HG02642 (cell line): ENCODE results near the gene GMIP.
"Not testable (repeated sequence)": the region's sequence is repeated elsewhere in the genome, so short reads cannot be mapped to it uniquely, and the experiment has no call there.

Source experiments
- ATAC-seq: cut with Tn5 transposase; IDR thresholded peaks from one replicate; pipeline ENCODE4 v1.9.1; 2021; ENCODE audit warnings: mild to moderate bottlenecking; ENCODE audit not compliant: unreplicated experiment, poor library complexity

The GMIP gene

GRCh38 chr19:19613506-19613905 lies 30.0 kb downstream of the GMIP start:
- ATAC-seq, result no peak

GRCh38 chr19:19610376-19611202 lies 32.9 kb downstream of the GMIP start:
- ATAC-seq, result no peak

GRCh38 chr19:19606686-19607085 lies 36.8 kb downstream of the GMIP start:
- not testable (repeated sequence) for ATAC-seq

GRCh38 chr19:19606021-19606420 lies 37.4 kb downstream of the GMIP start:
- no peak for ATAC-seq

- ATAC-seq, result no peak
Observed at GRCh38 chr19:19602713-19603324, 40.6 kb downstream of the GMIP start.

DNA sequence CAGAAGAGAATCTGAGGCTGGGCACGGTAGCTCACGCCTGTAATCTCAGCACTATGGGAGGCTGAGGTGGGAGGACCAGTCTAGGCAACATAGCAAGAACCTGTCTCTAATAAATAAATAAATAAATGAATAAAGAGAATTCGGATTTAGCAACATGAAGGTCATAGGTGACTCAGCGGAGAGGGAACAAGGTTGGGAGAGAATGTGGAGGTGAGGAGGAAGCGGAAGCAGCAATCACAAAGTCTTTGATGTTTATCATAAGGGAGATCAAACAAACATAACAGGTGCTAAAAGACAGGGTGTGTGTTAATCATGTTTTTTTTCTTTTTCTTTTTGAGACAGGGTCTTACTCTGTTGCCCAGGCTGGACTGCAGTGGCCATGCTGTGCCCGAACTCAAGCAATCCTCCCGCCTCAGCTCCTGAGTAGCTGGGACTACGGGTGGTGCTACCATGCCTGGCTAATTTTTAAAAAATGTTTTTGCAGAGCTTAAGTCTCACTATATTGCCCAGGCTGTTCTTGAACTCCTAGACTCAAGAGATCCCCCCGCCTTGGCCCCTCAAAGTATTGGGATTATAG lies 41.2 kb downstream of the GMIP start:
- no peak for ATAC-seq

DNA sequence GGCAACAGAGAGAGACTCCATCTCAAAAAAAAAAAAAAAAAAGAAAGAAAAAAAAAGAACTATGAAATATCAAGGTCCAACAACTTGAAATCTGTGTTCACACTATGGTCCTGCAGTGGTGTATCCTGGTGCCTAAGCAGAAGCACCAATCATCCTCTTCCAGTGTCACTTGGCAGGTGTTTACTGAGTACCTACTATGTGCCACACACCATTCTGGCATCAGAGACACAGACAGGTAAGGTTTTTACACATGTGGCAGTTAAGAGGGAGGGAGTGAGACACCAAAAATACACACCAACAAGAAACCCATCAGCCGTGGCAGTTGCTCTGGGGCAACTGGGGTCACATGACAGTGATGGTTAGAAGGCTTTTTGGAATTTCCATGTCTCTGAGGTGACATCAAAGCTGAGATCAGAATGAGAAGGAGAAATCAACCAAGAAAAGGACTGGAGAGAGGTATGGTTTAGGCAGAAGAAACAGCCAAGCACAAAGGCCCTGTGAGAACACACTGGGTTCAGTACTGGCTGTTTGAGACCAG lies 42.6 kb downstream of the GMIP start:
- ATAC-seq, result no peak

DNA sequence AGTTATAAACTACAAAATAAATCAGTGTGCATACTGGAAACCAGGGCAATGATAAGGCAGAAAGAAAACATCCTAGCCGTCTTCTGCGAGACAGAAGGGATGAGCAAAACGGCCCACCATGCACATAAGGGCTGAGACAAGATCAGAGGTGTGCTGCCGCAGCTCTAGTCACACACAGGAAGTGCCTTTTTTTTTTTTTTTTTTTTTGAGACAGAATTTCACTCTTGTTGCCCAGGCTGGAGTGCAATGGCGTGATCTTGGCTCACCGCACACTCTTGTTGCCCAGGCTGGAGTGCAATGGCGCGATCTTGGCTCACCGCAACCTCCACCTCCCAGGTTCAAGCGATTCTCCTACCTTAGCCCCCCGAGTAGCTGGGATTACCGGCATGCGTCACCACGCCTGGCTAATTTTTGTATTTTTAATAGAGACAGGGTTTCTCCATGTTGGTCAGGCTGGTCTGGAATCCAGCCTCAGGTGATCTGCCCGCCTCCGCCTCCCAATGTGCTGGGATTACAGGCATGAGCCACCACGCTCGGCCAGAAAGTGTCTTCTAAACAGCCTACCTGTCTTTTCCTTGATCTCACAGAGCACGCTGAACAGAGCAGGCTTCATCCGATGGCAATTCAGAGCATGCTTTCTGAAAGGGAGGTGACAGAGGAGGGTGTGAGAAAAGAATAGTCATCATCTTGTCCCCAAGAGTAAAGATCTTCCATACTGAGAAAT lies 44.6 kb downstream of the GMIP start:
- peak; percentile 40 for ATAC-seq

GRCh38 chr19:19597809-19598306 lies 45.6 kb downstream of the GMIP start:
- ATAC-seq, result peak; percentile 67

DNA sequence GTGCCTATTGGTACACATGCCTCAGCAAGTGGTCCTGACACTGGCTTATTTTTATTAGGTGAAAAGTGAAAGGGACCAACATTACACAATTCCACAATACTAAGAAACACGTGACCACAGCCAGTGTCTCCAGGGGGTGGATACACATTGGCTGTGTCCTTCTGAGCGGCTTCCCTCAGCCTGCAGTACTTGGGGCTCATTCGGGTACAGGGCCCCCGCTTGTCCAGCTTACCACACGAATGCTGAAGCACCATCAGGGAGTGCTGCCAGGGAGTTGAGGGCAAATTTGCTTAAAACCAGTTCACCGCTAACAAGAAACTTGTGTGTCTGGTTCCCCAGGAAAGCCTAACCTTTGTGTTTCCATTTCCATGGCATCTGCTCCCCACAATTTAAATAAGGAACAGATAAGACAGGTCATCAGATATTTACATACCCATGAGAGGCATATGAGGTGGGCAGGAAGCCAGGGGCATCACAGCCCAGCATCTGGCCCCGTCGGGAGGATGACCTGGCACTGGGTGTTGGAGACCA lies 48.2 kb downstream of the GMIP start:
- no peak for ATAC-seq

GRCh38 chr19:19594381-19594780 lies 49.1 kb downstream of the GMIP start:
- no peak for ATAC-seq

DNA sequence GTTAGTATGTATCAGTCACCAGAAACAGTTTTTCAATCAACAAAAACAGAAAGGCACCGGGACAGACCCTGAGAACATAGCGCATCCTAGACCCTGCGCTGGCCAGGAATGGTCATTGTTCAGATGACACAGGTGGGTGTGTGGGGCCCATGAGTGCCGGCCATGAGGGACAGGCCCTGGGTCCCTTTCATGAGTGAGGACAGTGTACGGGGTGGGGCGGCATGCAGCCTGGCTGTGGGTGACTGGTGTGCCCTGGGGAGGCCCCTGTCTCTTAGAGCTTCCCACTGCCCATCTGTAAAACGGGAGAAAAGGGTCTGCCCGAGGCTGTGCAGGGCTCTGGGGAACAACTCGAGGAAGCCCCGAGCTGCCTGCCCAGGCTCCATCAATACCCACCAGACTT lies 50.8 kb downstream of the GMIP start:
- no peak for ATAC-seq

GRCh38 chr19:19591133-19591825 lies 52.2 kb downstream of the GMIP start:
- ATAC-seq, result peak; percentile 51

DNA sequence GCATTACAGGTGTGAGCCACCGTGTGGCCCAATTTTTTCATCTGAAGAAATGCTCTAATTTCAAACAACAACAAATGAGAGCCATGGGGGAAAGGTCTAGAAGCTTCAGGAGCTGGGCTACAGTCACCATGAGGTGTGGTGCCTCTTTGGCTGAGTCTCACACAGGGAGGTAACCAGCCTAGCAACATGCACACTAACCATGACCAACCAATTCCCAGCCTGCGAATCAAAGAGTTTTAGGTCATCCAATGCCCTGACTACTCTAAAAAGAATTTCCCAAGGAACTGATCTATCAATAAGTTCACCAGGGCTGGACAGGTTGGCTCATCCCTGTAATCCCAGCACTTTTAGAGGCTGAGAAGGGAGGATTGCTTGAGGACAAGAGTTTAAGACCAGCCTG lies 54.9 kb downstream of the GMIP start:
- ATAC-seq, result no peak

GRCh38 chr19:19587771-19588170 lies 55.7 kb downstream of the GMIP start:
- ATAC-seq, result no peak

DNA sequence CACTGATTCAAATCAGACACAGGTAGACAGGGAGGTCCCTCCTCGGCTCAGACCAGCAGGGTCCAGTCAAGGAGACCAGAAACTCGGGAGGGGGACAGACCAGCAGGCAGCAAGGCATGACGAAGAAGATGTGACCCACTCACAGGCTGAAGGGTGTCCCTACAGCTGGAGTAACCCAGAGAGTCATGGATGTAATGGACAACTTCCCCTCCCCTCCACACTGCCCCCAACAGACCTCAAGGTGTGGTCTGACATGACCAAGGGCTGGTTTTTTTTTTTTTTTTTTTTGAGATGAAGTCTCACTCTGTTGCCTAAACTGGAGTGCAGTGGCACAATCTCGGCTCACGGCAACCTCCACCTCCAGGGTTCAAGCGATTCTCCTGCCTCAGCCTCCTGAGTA lies 59.1 kb downstream of the GMIP start:
- ATAC-seq, result no peak

DNA sequence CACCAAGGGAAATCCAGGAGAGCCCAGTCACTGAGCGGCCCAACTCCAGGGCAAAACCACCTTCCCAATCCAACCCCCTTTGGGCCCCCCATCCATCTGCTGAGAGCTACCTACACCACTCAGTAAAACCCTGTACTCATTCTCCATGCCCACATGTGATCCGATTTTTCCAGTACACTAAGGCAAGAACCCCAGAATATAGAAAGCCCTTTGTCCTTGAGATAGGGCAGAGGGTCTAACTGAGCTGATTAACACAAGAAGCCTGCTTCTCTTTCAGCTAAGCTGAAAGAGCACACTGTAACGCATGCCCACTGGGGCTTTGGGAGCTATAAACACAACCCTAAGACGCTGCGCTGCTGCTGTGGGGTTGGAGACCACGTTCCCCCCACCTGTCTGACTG lies 61.0 kb downstream of the GMIP start:
- no peak for ATAC-seq

- no peak for ATAC-seq
Observed at GRCh38 chr19:19581391-19581790, 62.1 kb downstream of the GMIP start.

DNA sequence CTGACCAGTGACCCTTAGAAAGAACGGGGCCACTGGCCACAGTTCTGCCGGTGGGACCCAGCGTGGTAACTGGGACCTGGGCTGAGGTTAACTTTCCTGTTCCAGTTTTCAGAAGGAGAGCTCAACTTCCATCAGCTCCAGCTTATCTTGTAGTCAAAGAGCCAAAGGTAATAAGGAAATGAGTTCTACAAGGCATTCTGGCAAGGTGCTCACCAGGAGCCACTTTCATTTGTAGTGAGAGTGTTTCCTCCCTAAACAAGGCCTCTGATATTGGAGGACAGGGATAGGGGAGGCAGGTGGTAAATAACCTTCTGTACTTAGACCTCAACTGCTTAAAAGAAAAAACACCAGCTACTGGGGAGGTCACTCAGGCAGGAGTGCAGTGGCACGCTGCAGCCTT lies 63.0 kb downstream of the GMIP start:
- ATAC-seq, result no peak
